Measurements from ENCODE around the gene NPIPB6.
"Not testable (repeated sequence)": the region's sequence is repeated elsewhere in the genome, so short reads cannot be mapped to it uniquely, and the experiment has no call there.

GRCh38 chr16:28362600-28362999 lies 708 bp downstream of the NPIPB6 start:
- TF ChIP-seq CTCF (IDR thresholded peaks at IDR 0.05; ENCODE audit: low read depth, low read length); EZH2phosphoT487 (IDR thresholded peaks at IDR 0.05; ENCODE audit: low read depth): not testable (repeated sequence)
